Activated CD4-positive, alpha-beta T cell treated with anti-CD3 and anti-CD28 coated beads, Interleukin-2, amount 10 ng/mL, durations not matched to agents 7 days and 5 days (primary cell): ENCODE data around the gene NRARP. TPM values are rescaled to one million over a fixed set of nuclear protein-coding genes. Genes with fewer than 3 reads are reported as not detected.

Experiments
- CTCF ChIA-PET: fragments of 350-600 bp; sonication (Branson Sonifier 250); formaldehyde crosslinking; loops from one replicate; lab custom pipeline; 2021; ENCODE audit warnings: antibody characterized with exemption; lab: Charles Lee
- POLR2A ChIA-PET: fragments of 350-600 bp; sonication (Branson Sonifier 250); formaldehyde crosslinking; loops from one replicate; lab custom pipeline; 2021; ENCODE audit warnings: antibody characterized with exemption; lab: Charles Lee
- DNase-seq: peaks from one replicate; pipeline ENCODE4 v3.0.0-alpha.2; 2020
- H3K27ac Mint-ChIP-seq: one replicate; pipeline ENCODE4 v1.8.0; 2021; ENCODE audit warnings: mild to moderate bottlenecking, moderate library complexity, mixed read lengths
- H3K27me3 Mint-ChIP-seq: one replicate; pipeline ENCODE4 v1.8.0; 2021; ENCODE audit warnings: mixed read lengths
- H3K36me3 Mint-ChIP-seq: one replicate; pipeline ENCODE4 v1.8.0; 2021; ENCODE audit warnings: low read depth, mixed read lengths
- H3K4me1 Mint-ChIP-seq: one replicate; pipeline ENCODE4 v1.8.0; 2021; ENCODE audit warnings: mixed read lengths
- H3K4me3 Mint-ChIP-seq: one replicate; pipeline ENCODE4 v1.8.0; 2021; ENCODE audit warnings: mild to moderate bottlenecking, moderate library complexity, mixed read lengths
- H3K9me3 Mint-ChIP-seq: one replicate; pipeline ENCODE4 v1.8.0; 2021; ENCODE audit warnings: mixed read lengths
- total RNA-seq, 2 experiments: library from RNA; stranded (reverse); gene quantifications; one replicate each; pipeline ENCODE4 v1.2.3, GENCODE V29; 2021

Gene NRARP
- total RNA-seq, 2 experiments from 2014 or later = 0.32 to 0.44 TPM

DNA sequence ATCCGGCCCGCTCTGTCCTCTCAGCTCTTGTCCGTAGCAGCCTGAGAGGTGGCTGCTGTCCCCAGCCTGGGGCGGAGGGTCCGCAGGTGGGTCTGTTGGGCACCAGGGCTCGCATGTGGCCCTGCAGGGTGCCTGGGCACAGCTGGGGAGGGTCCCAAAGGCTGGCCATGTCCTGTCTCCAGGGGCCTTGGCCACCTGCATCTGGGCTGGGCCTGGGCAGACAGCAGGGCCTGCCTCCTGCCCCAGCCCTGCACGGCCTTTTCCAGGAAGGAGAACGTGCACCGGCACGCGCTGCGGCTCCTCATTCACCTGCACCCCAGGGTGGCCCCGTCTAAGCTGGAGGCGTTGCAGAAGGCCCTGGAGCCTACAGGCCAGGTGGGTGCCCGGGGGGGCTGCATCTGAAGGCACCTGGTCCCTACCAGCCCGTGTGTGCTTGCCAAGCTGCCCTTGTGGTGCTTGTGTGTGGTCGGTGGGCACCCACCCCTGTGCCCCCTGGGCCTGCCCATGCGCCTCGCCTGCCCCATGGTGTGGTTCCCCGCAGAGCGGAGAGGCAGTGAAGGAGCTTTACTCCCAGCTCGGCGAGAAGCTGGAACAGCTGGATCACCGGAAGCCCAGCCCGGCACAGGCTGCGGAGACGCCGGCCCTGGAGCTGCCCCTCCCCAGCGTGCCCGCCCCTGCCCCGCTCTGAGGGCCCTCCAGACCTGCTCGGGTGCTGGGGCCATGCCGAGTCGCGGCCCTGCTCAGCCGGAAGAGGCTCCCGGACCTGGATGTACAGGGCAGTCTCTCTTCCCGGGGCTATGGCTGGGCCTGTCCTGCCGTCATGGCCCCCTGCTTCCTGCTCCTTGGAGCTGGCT, 29.6 kb downstream of the NRARP start:
- ChIA-PET POLR2A (no interaction called here), CTCF (interaction anchor here (0.9 kb wide), 1 partner anchor 224 kb away, joined by 6 read pairs; no protein-coding TSS in a partner anchor)
- Mint-ChIP-seq H3K4me3 (no peak overlapping the region), H3K4me1 (peaks cover 33% of the 10 kb centered on the region), H3K36me3 (peaks cover 30% of the 10 kb centered on the region), H3K27me3 (no peaks in the 10 kb centered on the region), H3K27ac (no peak overlapping the region), H3K9me3 (no peaks in the 10 kb centered on the region)
- DNase-seq = no peak

DNA sequence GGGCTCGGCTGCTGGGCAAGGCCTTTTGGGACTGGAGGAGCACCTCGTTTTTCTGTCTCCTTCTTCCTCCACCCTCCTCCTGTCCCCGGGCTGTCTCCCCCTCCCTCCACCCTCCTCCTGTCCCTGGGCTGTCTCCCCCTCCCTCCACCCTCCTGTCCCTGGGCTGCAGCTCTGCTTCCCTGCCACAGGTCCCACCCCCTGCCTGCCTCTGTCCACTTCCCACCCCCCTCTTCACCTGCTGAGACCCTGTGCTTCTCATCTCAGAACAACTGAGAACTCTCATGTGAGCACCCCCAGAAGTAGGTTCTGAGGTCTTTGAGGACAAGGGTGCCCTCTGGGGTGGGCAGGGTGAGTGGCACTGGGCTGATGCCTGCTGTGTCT, 30.4 kb downstream of the NRARP start:
- no peaks in the 10 kb centered on the region for H3K9me3 Mint-ChIP-seq
- POLR2A ChIA-PET = interaction anchor here (0.8 kb wide), 1 partner anchor 24 kb away, joined by 4 read pairs; a partner anchor contains a TSS
- CTCF ChIA-PET = interaction anchor here (1.0 kb wide), 1 partner anchor 242 kb away, joined by 4 read pairs; no protein-coding TSS in a partner anchor

DNA sequence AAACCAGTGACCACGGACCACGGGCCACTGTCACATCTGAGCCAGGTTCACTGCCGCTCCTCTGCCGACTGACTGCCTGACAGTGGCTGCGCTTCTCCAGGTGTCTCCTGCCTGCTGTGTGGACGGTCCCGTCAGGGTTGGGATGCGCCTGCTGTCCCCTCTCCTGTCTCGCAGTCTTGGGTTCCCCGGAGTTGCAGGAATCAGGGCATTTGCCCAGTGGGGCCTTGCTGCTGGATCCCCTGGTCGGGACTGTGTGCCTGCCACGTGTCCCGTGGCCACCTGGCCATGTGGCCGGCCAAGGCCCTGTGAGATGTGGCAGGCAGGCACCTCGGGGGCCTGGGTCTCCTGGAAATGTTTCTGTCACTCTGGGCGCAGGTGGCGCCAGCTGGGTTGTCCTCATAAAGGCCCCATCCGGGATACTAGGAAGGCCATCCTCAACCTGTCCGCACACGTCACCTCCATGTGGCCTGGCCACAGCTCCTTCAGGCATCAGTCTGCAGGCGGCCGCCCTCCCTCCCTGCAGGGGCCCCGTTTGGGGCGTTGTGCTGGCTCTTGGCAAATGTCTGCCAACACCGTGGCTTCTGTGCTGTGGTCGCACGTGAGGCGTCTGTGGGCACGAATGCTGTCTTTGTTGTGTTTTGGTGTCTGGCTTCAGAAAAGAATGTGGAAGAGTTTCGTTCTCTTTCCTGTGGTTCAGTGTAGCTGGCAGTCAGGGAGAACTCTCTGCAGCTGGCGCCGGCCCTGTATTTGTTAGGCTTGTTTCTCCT, 31.0 kb downstream of the NRARP start:
- peak; percentile 70 for DNase-seq
- peak overlapping the region; percentile 2 for H3K4me3 Mint-ChIP-seq
- peak overlapping the region; percentile 67 for H3K27ac Mint-ChIP-seq
- ChIA-PET POLR2A (interaction anchor here (0.8 kb wide), 1 partner anchor 24 kb away, joined by 4 read pairs; a partner anchor contains a TSS), CTCF (interaction anchor here (1.0 kb wide), 1 partner anchor 241 kb away, joined by 4 read pairs; no protein-coding TSS in a partner anchor)
- H3K27me3 Mint-ChIP-seq = no peaks in the 10 kb centered on the region
- H3K9me3 Mint-ChIP-seq = no peaks in the 10 kb centered on the region
- peaks cover 29% of the 10 kb centered on the region for H3K4me1 Mint-ChIP-seq
- H3K36me3 Mint-ChIP-seq = peaks cover 34% of the 10 kb centered on the region

More for the DNA sequence above, 30.4 kb downstream of the NRARP start:
- H3K4me1 Mint-ChIP-seq = peaks cover 29% of the 10 kb centered on the region
- no peaks in the 10 kb centered on the region for H3K27me3 Mint-ChIP-seq
- H3K4me3 Mint-ChIP-seq = peak overlapping the region; percentile 2
- H3K27ac Mint-ChIP-seq = peak overlapping the region; percentile 67
- H3K36me3 Mint-ChIP-seq = peaks cover 34% of the 10 kb centered on the region
- DNase-seq = no peak

DNA sequence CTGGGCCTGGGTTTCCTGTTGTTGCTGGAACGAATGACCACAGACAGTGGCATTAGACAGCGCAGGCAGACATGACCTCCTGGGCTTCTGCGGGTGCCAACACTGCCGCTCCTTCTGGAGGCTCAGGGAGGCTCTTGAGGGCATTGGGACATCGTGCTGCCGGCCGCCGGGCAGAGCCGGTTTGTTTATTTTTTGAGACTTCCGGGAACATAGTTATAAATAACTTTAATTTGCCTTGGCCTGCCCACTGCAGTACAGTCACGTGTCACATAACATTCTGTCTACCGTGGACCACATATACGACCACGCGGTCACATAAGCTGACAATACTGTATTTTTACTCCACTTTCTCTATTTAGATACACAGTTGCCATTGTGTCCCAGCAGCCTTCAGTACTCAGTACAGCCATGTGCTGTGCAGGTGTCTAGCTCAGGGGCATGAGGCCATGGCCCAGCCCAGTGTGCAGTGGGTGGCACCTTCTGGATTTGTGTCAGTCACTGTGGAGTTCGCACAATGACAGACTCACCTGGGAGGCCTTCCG, 32.8 kb downstream of the NRARP start:
- no peaks in the 10 kb centered on the region for H3K9me3 Mint-ChIP-seq
- H3K4me1 Mint-ChIP-seq = peaks cover 24% of the 10 kb centered on the region
- ChIA-PET CTCF (interaction anchor here (0.9 to 1.0 kb wide), 2 partner anchors 15 to 17 kb away, joined by 3 read pairs; no protein-coding TSS in a partner anchor), POLR2A (no interaction called here)
- DNase-seq = no peak
- H3K4me3 Mint-ChIP-seq = no peak overlapping the region
- peaks cover 32% of the 10 kb centered on the region for H3K36me3 Mint-ChIP-seq
- H3K27ac Mint-ChIP-seq = no peak overlapping the region
- H3K27me3 Mint-ChIP-seq = no peaks in the 10 kb centered on the region

DNA sequence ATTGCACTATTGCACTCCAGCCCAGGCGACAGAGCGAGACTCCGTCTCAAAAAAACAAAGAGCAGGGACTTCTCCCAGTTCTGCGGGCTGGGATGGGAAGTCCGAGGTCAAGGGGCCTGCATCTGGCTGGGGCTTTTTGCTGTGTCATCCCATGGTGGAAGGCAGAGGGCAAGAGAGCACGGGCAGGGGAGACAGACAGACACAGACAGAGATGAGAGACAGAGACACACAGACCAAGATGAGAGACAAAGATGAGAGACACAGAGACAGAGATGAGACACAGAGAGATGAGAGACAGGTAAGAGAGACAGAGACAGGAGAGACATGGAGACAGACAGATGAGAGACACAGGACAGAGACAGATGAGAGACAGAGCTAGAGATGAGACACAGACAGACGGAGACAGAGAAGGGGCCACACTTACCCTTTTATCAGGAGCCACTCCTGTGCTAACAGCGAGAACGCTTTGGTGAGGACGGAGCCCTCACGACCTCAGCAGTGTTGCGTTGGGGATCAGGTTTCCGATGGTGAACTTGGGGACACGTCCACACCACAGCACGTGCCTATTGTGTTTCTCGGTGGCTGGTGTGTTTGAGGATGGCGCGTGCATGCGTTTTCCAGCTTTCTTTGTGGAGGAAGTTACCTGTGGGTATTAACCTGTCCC, 33.4 kb downstream of the NRARP start:
- Mint-ChIP-seq H3K9me3 (no peaks in the 10 kb centered on the region), H3K4me1 (peaks cover 24% of the 10 kb centered on the region), H3K4me3 (no peak overlapping the region), H3K27me3 (no peaks in the 10 kb centered on the region), H3K27ac (peak overlapping the region; percentile 26), H3K36me3 (peaks cover 34% of the 10 kb centered on the region)
- no peak for DNase-seq
- ChIA-PET CTCF (interaction anchor here (0.9 to 1.0 kb wide), 2 partner anchors 15 to 18 kb away, joined by 3 read pairs; no protein-coding TSS in a partner anchor), POLR2A (no interaction called here)

DNA sequence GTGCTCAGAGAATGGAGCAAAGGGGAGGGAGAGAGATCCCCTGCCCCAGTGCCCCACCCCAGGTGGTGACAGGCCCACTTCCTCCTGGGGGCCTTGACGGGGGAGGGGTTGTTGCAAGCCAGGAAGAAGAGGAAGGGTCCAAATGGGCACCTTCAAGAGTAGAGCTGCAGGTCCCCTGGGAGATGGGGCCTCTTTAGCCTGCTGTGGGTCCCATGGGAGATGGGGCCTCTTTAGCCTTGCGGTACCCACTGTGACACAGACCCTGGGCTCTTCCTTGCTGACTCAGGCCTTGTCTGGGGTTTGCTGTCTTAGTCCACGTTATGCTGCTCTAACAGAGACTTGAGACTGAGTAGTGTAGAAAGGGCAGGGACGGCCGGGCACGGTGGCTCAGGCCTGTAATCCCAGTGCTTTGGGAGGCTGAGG, 34.1 kb downstream of the NRARP start:
- peaks cover 24% of the 10 kb centered on the region for H3K4me1 Mint-ChIP-seq
- no peaks in the 10 kb centered on the region for H3K27me3 Mint-ChIP-seq
- no peak for DNase-seq
- H3K9me3 Mint-ChIP-seq = no peaks in the 10 kb centered on the region
- POLR2A ChIA-PET = no interaction called here
- peaks cover 33% of the 10 kb centered on the region for H3K36me3 Mint-ChIP-seq
- no peak overlapping the region for H3K4me3 Mint-ChIP-seq
- H3K27ac Mint-ChIP-seq = peak overlapping the region; percentile 26
- CTCF ChIA-PET = interaction anchor here (0.8 to 1.2 kb wide), 2 partner anchors 12 to 19 kb away, joined by 3 to 4 read pairs; no protein-coding TSS in a partner anchor

DNA sequence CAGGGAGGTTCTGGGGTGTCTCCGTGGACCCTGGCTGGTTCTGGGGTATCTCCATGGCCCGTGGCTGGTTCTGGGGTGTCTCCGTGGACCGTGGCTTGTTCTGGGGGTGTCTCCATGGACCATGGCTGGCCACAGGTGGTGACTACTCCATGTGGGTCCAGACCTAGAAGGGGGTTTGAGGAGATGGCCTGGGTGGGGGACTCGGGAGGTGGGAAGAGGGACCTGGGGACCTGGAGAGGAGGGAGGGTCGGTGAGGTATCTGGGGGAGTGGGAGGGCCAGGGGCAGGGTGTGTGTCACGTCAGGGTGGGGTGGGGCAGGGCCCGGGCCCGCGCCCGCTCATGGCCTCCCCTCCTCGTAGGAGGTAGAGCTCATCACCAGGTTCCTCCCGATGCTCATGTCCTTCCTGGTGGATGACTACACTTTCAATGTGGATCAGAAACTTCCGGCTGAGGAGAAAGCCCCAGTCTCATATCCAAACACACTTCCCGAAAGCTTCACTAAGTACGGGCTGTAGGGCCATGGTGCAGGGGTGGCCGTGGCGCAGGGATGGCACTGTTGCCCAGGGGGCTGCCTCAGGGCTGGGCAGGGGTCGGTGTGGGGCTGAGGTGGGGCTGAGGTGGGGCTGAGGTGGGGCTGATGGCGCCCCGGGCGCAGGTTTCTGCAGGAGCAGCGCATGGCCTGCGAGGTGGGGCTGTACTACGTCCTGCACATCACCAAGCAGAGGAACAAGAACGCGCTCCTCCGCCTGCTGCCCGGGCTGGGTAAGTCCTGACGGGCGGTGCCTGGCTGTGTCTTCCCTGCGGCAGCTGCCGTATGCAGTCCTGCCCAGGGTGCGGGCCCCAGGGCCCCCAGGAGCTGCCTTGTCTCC, 35.3 kb downstream of the NRARP start:
- CTCF ChIA-PET = interaction anchor here (0.8 to 1.5 kb wide), 5 partner anchors 10 to 324 kb away, joined by 3 to 4 read pairs (median 3); partner anchors contain the start of genes NELFB and ZMYND19
- peaks cover 22% of the 10 kb centered on the region for H3K4me1 Mint-ChIP-seq
- no peak overlapping the region for H3K4me3 Mint-ChIP-seq
- no peak overlapping the region for H3K27ac Mint-ChIP-seq
- H3K9me3 Mint-ChIP-seq = no peaks in the 10 kb centered on the region
- peaks cover 34% of the 10 kb centered on the region for H3K36me3 Mint-ChIP-seq
- no peak for DNase-seq
- no peaks in the 10 kb centered on the region for H3K27me3 Mint-ChIP-seq
- POLR2A ChIA-PET = no interaction called here

DNA sequence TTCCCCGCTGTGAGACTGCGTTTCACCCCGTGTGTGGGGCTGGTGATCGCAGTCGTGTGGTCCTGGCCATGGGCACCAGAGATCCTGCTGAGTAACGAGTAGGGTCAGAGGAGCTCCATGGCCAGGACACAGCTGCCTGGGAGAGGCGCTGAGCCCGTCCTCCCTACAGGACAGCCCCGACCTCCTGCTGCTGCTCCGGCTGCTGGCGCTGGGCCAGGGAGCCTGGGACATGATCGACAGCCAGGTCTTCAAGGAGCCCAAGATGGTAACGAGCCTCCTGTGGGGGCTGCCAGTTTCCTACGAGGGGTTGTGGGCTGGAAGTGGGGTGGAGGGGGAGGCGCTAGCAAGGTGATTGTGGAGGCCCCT, 35.9 kb downstream of the NRARP start:
- no peak overlapping the region for H3K27ac Mint-ChIP-seq
- DNase-seq = no peak
- no peaks in the 10 kb centered on the region for H3K27me3 Mint-ChIP-seq
- peaks cover 34% of the 10 kb centered on the region for H3K36me3 Mint-ChIP-seq
- CTCF ChIA-PET = interaction anchor here (1.2 to 1.5 kb wide), 3 partner anchors 10 to 325 kb away, joined by 3 to 4 read pairs (median 3); partner anchors contain the start of genes NELFB and ZMYND19
- POLR2A ChIA-PET = no interaction called here
- H3K9me3 Mint-ChIP-seq = no peaks in the 10 kb centered on the region
- H3K4me1 Mint-ChIP-seq = peaks cover 17% of the 10 kb centered on the region
- H3K4me3 Mint-ChIP-seq = no peak overlapping the region

DNA sequence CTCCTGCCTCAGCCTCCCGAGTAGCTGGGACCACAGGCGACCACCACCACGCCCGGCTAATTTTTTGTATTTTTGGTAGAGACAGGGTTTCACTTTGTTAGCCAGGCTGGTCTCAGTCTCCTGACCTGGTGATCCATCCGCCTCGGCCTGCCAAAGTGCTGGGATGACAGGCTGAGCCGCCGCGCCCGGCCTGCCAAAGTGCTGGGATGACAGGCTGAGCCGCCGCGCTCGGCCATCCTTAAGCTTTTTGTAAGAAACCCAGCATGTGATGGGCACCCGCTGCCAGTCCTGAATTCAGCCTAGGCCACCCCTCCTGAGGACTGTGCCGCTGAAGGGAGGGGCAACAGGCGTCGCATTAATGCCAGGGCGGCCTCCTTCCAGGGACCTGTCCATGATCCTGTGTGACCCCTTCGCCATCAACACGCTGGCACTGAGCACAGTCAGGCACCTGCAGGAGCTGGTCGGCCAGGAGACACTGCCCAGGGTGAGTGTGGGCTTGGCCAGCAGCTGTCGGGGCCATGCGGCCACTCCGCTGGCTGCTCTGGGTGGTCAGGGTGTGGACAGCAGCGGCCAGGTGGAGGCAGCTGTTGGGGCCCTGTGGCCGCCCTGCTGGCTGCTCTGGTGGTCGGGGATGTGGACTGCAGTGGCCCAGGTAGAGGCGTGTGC, 36.4 kb downstream of the NRARP start:
- H3K27me3 Mint-ChIP-seq = no peaks in the 10 kb centered on the region
- no peaks in the 10 kb centered on the region for H3K9me3 Mint-ChIP-seq
- H3K4me3 Mint-ChIP-seq = no peak overlapping the region
- peaks cover 13% of the 10 kb centered on the region for H3K4me1 Mint-ChIP-seq
- no peak overlapping the region for H3K27ac Mint-ChIP-seq
- peaks cover 33% of the 10 kb centered on the region for H3K36me3 Mint-ChIP-seq
- DNase-seq = no peak
- ChIA-PET CTCF (interaction anchor here (0.9 to 1.5 kb wide), 4 partner anchors 9 to 325 kb away, joined by 3 to 4 read pairs (median 4); partner anchors contain the start of genes NELFB and ZMYND19), POLR2A (no interaction called here)

DNA sequence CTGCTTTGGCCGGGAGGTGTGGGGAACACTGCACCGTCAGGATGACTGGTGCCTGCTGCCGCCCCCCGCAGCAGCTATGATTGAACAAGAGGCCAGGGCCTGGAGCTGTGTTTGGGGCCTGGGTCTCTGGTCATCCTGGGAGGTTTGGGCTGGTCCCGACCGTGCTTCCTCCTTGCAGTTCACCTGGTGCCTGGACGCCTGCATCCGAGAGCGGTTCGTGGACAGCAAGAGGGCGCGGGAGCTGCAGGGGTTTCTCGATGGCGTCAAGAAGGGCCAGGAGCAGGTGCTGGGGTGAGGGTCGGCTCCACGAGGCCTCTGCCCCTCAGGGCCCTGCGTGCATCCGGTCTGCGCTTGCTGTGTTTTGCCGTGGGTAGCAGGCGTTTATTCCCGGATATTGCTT, 38.0 kb downstream of the NRARP start:
- Mint-ChIP-seq H3K27me3 (no peaks in the 10 kb centered on the region), H3K4me1 (peaks cover 9% of the 10 kb centered on the region), H3K36me3 (peaks cover 25% of the 10 kb centered on the region), H3K9me3 (no peaks in the 10 kb centered on the region), H3K4me3 (no peak overlapping the region), H3K27ac (no peak overlapping the region)
- no peak for DNase-seq
- ChIA-PET POLR2A (interaction anchor here (0.7 kb wide), 1 partner anchor 21 kb away, joined by 3 read pairs; no protein-coding TSS in a partner anchor), CTCF (interaction anchor here (1.2 kb wide), 1 partner anchor 8 kb away, joined by 3 read pairs; no protein-coding TSS in a partner anchor)

DNA sequence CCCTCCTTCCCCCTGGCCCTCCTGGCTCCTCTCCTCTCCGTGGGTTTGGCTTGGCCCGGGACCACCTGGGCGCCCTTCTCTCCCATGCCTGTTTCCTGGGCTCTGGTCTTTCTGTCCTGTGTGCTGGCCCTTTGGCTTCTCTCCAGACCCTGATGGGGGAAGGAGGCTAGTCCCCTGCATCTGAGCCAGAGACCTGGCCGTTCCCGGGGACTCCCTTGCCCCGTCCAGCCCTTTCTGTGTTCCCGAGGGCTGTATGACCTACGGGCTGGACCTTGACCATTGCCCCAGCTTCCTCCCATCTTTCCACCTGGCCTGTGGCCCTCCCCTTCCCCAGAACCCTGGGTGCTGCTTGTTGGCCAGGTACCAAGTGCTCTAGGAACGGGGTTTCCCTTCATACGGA, 38.6 kb downstream of the NRARP start:
- Mint-ChIP-seq H3K27ac (no peak overlapping the region), H3K36me3 (peaks cover 20% of the 10 kb centered on the region), H3K9me3 (no peaks in the 10 kb centered on the region), H3K4me3 (no peak overlapping the region), H3K27me3 (no peaks in the 10 kb centered on the region), H3K4me1 (peaks cover 9% of the 10 kb centered on the region)
- DNase-seq = no peak
- POLR2A ChIA-PET = interaction anchor here (0.7 kb wide), 1 partner anchor 21 kb away, joined by 3 read pairs; no protein-coding TSS in a partner anchor
- CTCF ChIA-PET = no interaction called here
